GM04504 (cell line): ENCODE data around the gene SYT2.
"Not testable (repeated sequence)": the region's sequence is repeated elsewhere in the genome, so short reads cannot be mapped to it uniquely, and the experiment has no call there.

Source experiments
- DNase-seq: peaks from one replicate; pipeline ENCODE4 v3.0.0-alpha.2; 2012; ENCODE audit warnings: low read depth

The SYT2 gene

DNA sequence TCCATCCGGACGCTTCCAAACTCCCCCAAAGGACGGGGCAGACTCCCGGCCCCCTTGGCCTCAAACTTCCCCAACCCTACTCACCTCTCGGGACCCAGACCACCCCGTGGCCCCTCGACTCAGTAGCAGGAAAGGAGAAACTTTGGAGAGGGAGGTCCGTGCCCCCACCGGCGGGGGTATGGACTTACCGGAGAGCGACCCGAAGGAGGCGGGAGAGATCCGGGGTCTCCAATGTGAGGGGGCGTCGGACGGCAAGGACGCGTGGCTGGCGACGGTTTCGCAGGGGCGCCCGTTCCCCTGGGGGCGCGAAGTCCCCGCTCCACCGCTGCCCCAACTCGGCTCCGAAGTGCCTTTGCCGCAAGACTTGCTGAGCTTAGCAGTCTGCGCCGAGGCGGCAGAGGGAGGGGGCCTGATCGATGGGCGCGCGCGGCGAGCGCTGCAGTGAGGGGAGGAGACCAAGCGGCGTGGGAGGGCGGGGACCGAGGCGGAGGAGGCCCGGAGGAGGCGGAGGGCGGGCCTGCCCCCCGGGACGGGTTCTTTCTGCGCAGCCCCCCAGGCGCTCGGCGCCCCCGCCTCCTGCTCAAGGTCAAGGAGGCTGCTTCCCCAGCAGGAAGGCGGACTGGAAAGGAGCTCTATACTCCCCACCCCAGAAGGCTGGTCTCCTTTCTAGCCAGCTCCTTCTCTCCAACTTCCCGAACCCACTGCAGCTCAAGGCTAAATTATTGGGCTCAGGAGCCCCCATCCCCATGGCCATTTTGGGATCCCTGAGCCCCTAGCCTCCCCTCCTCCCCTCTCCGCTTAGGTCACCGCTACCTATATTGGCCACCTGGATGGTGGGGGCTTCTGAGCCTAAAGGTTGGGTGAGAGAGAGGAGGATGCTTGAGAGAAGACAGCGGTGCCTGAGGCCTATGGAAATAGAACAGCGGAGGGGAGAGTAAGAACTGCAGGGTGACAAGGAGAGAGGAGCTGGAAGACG, at the start of gene SYT2:
Gene SYT2, minus strand, starts transcription at position 385 of the 976 bp plus-strand sequence. CDS start 104,682 bp downstream, outside the sequence.
- no peak for DNase-seq

DNA sequence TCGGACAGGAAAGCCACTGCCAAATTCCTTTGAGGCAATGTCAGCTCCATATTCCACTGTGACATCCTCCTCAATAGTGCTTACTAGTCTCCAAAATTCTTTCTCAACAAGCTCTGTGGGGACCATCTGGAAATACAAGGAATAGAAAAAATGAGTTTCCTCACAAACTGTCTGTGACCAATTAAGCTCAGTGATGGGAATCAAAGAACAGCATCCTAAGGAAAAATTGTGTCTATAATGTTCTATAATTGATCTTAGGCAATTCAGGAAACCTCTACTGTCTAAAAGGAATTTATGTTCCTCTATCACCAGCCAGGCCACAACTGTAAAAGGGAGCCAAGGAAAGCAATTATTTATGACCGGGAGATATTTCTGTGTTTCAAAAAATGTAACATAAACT, 46.1 kb upstream of the SYT2 start:
- no peak for DNase-seq

DNA sequence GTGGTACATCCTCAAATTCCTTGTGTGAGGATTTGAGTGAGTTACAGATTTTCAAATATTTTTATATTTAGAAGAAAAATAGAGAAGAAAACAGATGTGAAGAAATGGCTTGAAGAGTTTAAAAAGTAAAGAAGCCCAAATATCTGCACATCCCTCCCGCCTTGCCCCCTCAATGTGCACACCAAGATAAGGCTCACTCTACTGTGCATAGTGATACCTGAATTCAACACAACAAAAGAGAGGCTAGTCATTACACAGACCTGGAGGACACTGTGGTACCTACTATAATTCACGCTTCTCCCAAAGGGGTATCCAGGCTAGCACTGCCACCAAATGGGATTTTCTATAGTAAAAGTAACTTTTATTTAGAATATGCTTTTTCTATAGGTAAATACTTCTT, 44.0 kb upstream of the SYT2 start:
- DNase-seq = no peak

DNA sequence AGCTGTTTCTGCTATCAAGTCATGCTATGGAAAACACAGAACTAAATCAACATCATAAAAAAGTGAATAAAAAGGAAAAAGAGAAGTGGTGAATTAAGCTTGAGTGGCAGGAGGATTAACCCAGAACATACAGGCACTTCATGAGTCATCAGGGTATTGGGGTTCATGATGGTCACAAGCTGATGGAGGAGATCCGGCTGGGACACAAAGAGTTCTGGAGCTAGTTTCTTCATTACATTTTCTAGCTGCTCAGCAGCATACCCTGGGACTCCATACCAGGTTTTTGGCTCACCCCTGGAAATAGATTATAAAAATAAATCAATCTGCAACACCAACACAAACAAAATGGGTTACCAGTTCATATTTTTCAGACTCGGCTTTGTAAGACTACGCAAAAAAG, 42.5 kb upstream of the SYT2 start:
- no peak for DNase-seq

DNA sequence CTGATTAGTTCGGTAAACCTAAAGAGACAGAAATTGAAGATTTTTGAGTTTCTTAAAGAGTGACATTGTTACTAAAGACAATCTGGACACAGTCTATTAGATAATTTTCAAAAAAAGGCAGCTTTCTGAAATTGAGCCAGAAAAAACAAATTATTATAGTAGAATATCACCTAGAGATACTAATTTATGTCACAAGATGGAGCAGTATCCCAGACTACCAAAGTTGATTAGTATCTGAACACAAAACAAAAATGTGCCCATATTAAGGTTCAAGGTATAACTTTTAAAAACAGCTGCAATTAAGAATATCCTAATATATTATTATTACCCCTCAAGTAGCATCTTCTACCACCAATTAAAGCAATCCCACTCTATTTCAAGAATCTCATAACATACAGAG, 40.5 kb upstream of the SYT2 start:
- no peak for DNase-seq

DNA sequence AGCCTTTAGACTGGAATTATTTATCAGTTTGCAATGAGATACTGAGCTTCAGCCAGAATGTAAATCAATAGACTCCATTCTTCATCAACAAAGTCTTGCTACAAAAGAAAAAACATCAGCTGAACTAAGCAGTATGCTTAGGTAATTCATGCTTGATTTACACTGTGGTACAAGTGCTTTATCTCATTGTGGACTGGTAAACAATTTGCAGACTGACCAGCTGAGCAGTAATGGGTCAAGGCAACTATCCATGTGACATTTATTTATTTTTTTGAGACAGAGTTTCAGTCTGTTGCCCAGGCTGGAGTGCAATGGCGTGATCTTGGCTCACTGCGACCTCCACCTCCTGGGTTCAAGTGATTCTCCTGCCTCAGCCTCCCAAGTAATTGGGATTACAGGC, 39.8 kb upstream of the SYT2 start:
- no peak for DNase-seq

DNA sequence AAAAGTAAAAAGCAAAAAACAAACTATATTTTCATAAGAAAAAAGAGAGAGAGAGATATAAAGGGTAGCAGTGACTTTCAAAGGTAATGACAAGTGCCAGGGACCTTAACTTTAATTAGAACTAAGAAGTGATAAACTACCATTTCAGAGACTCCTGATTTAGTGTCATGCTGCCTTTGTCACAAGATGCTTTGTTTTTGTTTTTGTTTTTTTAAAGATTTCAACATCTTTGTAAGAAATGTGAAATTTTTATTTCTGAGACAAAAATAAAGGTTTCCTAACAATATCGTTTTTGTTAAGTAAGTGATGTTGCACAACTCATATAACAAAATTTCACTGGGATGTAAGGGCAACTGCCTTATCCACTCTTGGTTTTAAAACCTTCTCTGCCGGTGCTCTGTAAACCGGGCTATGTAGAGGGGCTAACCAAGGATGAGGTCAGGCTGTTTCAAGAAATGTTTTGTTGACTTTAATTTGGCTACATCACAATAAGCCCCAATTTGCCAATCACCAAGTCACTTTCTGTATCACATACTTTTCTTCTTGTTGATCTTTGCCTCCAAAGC, 35.2 kb upstream of the SYT2 start:
- no peak for DNase-seq

DNA sequence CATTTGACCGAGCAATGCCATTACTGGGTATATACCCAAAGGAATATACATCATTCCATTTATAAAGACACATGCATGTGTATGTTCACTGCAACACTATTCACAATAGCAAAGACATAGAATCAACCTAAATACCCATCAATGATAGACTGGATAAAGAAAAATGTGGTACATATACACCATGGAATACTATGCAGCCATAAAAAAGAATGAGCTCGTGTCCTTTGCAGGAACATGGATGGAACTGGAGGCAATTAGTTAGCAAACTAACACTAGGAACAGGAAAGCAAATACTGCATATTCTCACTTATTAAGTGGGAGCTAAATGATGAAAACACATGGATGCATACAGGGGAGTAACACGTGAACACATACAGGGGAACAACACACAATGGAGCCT, 34.5 kb upstream of the SYT2 start:
- not testable (repeated sequence) for DNase-seq

DNA sequence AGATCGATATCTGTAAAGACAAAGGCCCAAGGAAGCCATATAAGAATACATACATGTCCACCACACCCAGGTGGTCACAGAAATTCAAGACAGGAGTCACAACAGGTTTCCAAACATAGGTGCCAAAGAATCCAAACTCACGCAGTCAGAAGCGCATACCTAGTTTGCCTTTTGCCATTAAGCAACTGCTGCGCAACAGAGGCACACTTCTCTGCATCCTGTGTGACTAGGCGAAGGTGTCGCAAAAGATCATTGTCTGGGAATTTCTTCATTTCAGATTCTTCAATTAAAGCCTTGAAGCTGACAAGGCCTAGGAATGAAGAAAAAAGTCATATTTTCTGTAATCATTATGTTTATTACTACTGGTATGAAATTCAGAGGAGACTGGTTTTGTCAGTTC, 32.2 kb upstream of the SYT2 start:
- DNase-seq = no peak

DNA sequence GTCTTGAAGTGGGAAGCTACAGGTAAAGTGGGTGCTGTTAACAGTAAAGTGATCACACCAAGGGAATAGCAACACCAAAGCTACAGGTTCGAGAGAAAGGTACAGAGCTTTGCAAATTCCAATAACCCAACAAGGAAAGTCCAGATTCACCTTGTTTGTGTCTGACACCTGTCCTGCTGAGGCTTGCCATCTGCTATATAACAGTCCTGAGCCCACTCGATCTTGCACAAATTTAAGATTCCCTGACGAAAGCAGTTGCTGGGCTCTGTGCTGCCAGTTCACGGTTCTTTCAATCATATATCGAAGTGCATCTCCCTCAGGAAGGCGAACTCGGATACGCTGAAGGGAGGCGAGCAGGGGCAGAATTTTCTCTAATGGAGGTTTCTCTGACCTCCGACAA, 23.0 kb upstream of the SYT2 start:
- no peak for DNase-seq

DNA sequence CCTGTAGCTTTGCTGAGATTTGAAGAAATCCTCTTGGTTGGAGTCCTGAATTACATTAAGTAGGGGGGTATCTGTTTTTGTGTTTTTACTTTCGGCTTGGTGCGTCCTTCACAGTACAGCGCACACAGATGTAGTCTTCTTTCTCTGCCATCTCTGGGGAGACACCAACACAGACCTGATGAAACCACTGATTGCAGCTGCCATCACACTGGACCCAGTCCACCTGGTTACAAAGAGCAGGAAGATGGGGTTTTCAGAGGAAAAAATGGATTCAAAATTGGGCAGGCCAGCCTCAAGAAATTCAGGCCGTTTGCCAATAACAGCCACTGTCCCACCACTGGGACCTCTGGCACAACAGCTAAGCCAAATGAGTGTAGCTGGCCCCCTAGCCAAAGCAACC, 18.7 kb upstream of the SYT2 start:
- no peak for DNase-seq

DNA sequence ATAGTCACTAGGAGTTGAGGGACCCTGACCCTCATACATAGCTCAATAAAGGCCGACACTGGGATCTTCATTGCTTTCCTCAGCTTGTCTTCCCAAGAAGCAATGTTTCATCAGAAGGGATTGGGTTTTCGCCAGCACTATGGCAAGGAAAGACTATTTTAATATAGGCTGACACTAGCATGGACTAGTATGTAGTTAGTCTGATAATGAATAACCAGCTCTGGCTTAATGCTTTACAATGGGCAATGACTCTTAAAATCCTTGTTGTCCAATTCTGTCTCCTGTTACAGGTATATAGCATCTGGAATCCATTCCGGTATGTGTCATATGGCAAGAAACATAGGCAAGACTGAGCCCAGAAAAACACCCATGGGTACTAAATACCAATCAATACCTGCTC, 15.3 kb upstream of the SYT2 start:
- no peak for DNase-seq

DNA sequence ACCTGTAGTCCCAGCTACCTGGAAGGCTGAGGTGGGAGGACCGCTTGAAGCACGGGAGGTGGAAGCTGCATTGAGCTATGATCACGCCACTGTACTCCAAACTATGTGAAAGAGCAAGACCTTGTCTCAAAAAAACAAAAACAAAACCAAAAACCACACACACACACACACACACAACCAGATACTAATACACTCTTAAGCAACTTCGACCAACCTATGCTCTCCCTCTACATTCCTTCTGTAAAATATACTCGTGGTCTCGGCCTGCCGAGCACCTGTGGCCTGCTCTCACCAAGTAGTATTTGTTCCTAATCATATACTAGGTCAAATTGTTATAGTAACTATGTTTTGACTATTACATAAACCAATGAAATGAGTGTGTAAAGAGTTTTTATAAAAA, 13.5 kb upstream of the SYT2 start:
- no peak for DNase-seq

DNA sequence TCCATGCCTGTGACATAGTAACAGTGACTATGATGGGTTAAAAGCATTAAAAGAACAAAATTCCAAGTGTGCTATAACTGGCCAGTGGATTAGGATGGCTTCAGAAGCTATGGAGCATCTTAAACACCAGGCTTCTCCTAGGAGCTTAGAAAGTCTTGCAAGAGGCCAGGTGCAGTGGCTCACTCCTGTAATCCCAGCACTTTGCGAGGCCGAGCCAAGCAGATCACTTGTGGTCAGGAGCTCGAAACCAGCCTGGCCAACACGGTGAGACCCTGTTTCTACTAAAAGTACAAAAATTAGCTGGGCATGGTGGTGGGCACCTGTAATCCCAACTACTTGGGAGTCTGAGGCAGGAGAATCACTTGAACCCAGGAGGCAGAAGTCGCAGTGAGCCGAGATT, 12.8 kb upstream of the SYT2 start:
- DNase-seq = not testable (repeated sequence)

DNA sequence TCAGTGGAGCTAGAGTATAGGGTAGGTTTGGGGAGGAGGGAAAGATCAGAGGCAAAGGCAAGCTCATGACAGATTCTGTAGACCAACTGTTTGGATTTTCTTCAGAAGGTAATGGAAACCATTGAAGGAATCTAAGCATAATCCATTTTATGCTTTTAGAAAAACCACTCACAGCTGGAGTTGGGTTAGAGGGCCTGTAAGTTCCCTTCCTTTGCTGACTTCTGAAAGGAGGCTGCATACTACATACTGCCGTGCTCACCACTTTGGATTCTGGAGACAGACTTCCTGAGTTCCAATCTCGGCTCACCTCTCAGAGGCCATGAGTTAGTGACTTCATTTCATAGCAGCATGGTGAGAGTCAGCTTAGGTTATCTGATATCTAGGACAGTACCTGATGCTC, 6.4 kb upstream of the SYT2 start:
- DNase-seq = no peak

DNA sequence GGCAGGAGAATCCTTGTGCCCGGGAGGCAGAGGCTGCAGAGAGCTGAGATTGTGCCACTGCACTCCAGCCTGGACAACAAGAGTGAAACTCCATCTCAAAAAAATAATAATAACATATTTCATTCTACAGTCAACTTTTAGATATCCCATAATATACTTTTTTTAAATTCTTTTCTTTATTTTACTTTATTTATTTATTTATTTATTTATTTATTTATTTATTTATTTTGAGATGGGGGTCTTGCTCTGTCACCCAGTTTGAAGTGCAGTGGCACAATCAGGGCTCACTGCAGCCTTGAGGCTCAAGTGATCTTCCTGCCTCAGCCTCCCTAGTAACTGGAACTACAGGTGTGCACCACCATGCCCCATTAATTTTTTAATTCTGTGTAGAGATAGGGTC, 3.9 kb upstream of the SYT2 start:
- not testable (repeated sequence) for DNase-seq

DNA sequence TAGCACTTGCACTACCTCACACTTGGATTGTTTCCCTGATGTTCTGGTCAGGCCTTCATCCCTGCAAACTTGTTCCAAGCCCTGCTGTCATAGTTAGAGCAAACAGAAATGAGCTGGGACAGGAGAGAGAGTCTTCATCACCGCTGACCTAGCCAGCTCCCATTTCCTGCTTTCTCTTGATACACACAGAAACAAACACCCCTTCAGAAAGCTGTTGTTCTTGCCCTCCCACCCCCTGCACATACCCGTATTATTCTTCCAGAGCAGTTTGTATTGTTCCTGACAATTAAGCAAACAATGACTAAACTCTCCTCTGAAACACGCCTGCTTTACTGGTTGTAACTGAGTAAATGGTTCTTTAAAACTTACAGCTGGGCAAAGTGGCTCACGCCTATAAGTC, 2.9 kb upstream of the SYT2 start:
- DNase-seq = no peak

DNA sequence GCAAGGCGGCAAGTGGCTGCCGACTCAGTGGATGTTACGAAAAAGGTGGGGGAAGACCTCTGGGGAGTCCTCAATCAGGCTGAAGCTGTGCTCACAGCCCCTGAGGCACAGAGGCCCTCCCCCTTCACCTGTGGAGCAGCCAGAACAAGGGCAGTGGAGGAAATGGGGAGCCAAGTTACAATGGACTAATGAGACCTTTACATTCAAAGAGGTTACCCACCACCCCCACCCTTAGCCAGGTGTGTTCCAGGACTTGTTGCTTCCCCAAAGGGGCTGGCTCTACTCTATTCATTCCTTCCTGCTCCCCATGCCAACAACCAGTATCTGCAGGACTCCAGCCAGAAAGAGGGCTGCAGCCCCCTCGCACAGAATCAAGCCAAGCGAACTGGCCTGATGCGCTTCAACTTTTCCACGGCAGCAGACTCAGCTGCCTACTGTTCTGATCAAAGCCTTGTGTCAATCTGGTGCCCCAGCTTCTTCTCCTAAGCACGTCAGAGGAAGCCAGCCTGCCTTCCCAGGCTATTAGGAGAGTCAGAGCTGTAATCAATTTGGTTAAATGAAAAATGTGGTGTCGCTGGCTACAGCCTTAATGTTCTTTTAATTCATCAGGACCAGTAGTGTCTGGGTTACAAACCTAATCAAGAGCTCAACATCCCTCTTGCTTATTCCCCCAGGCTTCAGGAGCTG, 1.8 kb upstream of the SYT2 start:
- DNase-seq = no peak

DNA sequence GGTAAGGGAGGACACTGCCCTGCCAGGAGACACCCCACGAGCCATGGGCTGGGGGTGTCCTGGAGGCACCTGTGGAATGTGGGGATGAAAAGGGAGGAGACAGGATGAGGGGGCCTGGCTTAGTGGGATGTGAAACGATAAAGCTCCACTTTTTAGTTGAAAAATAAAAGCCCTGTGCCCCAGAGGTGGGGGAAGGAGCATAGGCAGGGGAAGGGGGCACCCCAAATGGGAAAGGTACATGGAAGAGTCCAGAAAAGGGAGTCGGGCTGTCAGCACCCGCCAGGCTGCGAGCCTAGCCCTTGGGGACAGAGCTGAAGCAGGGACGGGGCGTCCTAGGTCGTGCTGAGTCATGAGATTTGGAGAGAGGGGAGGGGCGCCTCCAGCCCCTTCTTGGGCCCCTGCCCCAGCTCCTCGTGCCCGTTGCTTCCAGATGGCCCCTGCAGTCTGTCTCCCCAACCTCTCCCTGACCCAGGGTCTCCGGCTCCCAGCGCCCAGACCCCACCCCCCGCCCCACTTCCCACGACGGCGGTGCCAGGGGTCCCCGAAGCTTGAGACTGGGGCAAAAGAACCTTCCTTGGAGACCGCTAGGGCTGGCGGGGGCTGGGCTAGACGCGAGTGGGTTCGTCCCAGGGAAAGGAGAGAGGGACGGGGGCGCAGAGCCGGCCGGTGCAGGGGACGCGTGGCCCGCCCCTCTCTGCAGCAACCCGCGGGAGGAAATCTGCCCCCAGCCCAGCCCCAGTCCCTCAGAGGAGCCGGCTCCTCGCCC, 795 bp downstream of the SYT2 start:
- DNase-seq = no peak

DNA sequence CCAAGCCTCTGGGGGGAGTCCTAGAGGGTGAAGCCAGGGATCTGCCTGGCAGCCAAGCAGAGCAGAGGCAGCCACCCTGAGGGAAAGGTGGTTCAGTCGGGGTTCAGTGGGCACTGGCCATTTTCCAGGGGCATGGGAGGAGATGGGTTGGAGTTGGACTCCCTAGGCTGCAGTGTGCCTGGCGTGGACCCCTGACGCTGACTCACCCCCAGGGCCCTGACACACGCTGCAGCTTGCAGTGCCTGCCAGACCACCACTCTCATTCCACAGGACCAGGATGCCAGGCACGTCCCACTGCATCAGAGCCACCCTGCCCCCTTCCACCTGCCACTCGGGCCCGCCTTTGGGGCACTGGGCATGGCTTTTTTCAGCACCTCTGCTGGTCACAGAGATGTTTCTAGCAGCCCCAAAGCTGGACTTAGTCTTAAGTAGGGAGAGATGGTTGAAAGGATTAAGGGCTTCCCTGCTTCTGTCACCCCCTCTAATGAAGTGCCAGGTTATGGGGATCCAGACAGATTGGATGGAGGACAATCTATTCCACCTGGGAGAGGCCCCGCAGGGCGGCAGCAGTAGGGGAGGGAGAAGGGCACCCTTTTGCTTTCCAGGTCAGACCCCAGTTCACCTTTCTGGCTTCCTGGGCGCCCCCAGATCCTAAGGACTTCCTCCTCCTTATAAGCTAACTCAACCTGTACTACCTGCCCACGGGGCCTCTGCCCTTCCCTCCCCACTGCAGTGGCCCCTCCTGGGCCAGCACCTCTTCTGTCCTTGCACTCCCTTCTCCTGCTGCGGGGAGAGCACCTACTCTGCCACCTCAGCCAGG, 1.6 kb downstream of the SYT2 start:
- DNase-seq = no peak

DNA sequence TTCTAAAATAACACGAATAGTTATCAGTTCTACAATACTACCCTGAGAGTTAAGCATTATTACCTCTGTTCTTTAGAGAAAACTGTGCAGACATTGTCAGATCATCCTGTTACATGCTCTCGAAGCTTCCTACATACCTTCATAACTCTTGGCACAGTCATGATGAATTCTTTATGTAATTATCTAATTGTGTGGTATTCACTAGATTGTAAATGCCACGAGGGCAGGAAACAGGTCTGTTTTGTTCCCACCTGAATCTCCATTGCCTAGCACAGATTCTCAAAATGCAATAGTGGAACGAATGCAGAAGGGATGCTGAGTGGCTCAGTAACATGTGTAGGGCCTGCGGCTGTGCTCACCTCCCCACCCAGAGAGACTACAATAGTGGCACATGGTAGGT, 3.4 kb downstream of the SYT2 start:
- DNase-seq = no peak
